ENCODE measurements around the gene PHOX2A.

DNA sequence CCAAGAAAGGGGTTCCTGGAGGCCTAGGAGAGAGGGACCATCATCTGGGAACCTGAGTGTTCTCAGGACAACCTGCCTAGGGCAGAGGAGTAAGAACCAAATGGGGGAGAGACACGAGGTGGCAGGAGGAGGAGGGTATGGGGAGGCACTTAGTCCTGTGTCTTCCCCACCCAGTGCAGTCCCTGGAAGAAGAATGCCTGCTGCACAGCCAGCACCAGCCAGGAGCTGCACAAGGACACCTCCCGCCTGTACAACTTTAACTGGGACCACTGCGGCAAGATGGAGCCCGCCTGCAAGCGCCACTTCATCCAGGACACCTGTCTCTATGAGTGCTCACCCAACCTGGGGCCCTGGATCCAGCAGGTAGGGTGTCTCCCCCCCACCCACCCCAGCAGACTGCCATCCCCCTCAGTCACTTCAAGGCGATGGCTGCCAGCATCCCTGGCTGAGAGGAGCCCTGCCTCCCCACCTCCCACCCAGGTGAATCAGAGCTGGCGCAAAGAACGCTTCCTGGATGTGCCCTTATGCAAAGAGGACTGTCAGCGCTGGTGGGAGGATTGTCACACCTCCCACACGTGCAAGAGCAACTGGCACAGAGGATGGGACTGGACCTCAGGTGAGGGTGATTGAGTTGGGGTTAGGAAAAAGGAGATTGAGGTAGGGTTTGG is 23.1 kb downstream of the PHOX2A start:
- TF ChIP-seq, protein P1, sequence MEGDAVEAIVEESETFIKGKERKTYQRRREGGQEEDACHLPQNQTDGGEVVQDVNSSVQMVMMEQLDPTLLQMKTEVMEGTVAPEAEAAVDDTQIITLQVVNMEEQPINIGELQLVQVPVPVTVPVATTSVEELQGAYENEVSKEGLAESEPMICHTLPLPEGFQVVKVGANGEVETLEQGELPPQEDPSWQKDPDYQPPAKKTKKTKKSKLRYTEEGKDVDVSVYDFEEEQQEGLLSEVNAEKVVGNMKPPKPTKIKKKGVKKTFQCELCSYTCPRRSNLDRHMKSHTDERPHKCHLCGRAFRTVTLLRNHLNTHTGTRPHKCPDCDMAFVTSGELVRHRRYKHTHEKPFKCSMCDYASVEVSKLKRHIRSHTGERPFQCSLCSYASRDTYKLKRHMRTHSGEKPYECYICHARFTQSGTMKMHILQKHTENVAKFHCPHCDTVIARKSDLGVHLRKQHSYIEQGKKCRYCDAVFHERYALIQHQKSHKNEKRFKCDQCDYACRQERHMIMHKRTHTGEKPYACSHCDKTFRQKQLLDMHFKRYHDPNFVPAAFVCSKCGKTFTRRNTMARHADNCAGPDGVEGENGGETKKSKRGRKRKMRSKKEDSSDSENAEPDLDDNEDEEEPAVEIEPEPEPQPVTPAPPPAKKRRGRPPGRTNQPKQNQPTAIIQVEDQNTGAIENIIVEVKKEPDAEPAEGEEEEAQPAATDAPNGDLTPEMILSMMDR (IDR thresholded peaks at IDR 0.05 in 8 of 11, conservative IDR thresholded peaks at IDR 0.05 in 3 of 11) = no peak
- TF ChIP-seq POLR2AphosphoS5 (IDR thresholded peaks at IDR 0.05) = no peak

Measured in spleen (tissue), 7 donors.